ENCODE measurements around the gene GLRX2. TPM values are rescaled to one million over a fixed set of nuclear protein-coding genes. Genes with fewer than 3 reads are reported as not detected.

Gene GLRX2
- total RNA-seq, 1 experiment from 2014 or later, result 30.6 TPM

DNA sequence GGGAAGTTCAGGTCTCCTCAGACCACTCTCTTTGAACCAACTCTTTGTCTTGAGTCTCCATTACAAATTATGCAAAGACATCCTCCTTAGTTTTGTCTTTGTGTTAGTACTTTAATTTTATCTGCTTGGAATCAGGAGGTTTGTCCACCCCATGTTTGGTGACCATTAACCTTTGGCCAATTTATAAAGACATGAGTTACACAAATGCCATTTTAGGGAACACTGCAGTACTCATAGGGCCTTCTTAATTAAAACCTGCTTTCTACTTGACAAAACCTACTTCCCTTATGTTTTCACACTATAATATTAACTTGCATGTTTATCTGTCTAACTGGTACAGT lies 8.7 kb upstream of the GLRX2 start:
- no TSS peak for BruUV-seq (replicated peaks)
- Histone ChIP-seq H4K20me1 (ENCODE audit: insufficient read depth) (no peaks in the 10 kb centered on the region), H3K4me1 (ENCODE audit: control insufficient read depth in 1 of 2, insufficient read depth in 2 of 2, low read length in 2 of 2) (peaks cover 23 to 30% of the 10 kb centered on the region in 2 experiments), H3K4me2 (ENCODE audit: low read length) (no peak overlapping the region), H3K9ac (ENCODE audit: low read length) (no peak overlapping the region), H3K36me3 (ENCODE audit: control insufficient read depth in 1 of 2, insufficient read depth in 2 of 2, low read length in 2 of 2) (no peaks in the 10 kb centered on the region), H2AFZ (ENCODE audit: low read depth, low read length, poor library complexity, severe bottlenecking) (peak overlapping the region; percentile 81), H3K79me2 (ENCODE audit: insufficient read depth, low read length) (no peaks in the 10 kb centered on the region), H3K27ac (ENCODE audit: low read depth, low read length) (no peak overlapping the region), H3K4me3 (replicated peaks in 1 of 2; ENCODE audit: low read depth in 1 of 2, low read length in 2 of 2) (no peak overlapping the region), H3K27me3 (ENCODE audit: insufficient read depth, low read length) (no peaks in the 10 kb centered on the region), H3K9me3 (ENCODE audit: control insufficient read depth in 1 of 2, insufficient read depth in 1 of 2, low read depth in 1 of 2, low read length in 2 of 2) (no peaks in the 10 kb centered on the region), H3K9me2 (ENCODE audit: insufficient read depth) (no peaks in the 10 kb centered on the region)
- ChIA-PET RAD21 (ENCODE audit: low non-redundant PET in 1 of 2, low total read pairs in 2 of 2, uncharacterized antibody in 2 of 2, unreplicated experiment in 2 of 2) (no interaction called here), CTCF (interaction anchor here (1.0 kb wide), 1 partner anchor 9 kb away, joined by 3 read pairs; the partner anchor contains the start of gene GLRX2), POLR2A (interaction anchor here (1.7 kb wide), 1 partner anchor 9 kb away, joined by 16 read pairs; the partner anchor contains the start of gene GLRX2)
- TF ChIP-seq ELF1 (IDR thresholded peaks at IDR 0.05; ENCODE audit: borderline replicate concordance, low read depth) (no peak), EGR1 (IDR thresholded peaks at IDR 0.05; ENCODE audit: low read depth) (no peak), FOSL1 (IDR thresholded peaks at IDR 0.05; ENCODE audit: low read depth) (no peak), SIN3A (IDR thresholded peaks at IDR 0.05; ENCODE audit: low read depth) (no peak), CBX3 (IDR thresholded peaks at IDR 0.05; ENCODE audit: low read depth) (no peak), POLR2A (IDR thresholded peaks at IDR 0.05; ENCODE audit: borderline replicate concordance, extremely low read depth, insufficient read depth, insufficient read length) (no peak), ZFX (IDR thresholded peaks at IDR 0.05) (no peak), JUND (IDR thresholded peaks at IDR 0.05) (no peak)
- TF ChIP-seq, protein P1, sequence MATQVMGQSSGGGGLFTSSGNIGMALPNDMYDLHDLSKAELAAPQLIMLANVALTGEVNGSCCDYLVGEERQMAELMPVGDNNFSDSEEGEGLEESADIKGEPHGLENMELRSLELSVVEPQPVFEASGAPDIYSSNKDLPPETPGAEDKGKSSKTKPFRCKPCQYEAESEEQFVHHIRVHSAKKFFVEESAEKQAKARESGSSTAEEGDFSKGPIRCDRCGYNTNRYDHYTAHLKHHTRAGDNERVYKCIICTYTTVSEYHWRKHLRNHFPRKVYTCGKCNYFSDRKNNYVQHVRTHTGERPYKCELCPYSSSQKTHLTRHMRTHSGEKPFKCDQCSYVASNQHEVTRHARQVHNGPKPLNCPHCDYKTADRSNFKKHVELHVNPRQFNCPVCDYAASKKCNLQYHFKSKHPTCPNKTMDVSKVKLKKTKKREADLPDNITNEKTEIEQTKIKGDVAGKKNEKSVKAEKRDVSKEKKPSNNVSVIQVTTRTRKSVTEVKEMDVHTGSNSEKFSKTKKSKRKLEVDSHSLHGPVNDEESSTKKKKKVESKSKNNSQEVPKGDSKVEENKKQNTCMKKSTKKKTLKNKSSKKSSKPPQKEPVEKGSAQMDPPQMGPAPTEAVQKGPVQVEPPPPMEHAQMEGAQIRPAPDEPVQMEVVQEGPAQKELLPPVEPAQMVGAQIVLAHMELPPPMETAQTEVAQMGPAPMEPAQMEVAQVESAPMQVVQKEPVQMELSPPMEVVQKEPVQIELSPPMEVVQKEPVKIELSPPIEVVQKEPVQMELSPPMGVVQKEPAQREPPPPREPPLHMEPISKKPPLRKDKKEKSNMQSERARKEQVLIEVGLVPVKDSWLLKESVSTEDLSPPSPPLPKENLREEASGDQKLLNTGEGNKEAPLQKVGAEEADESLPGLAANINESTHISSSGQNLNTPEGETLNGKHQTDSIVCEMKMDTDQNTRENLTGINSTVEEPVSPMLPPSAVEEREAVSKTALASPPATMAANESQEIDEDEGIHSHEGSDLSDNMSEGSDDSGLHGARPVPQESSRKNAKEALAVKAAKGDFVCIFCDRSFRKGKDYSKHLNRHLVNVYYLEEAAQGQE (IDR thresholded peaks at IDR 0.05; ENCODE audit: low read depth), result no peak
- ATAC-seq (no peak), DNase-seq (ENCODE audit: low read depth, low spot score) (no peak)
- intact Hi-C loops (cut with micrococcal nuclease), result no loop called here

Data from HCT116 (cell line).